ENCODE measurements around the gene MCM3AP. TPM values are rescaled to one million over a fixed set of nuclear protein-coding genes. Genes with fewer than 3 reads are reported as not detected.
A peak's percentile ranks its signal among the peaks of the same experiment; 100 is the strongest.

Gene MCM3AP
- total RNA-seq, 1 donor from 2014 or later: 153 TPM

GRCh38 chr21:46189959-46190490 is 95.4 kb downstream of the MCM3AP start:
- H3K27ac Mint-ChIP-seq (ENCODE audit: unreplicated experiment): no peak overlapping the region
- H3K27me3 Mint-ChIP-seq (ENCODE audit: low read depth): no peaks in the 10 kb centered on the region
- DNase-seq (ENCODE audit: low read depth, low spot score): no peak
- no peaks in the 10 kb centered on the region for H3K9me3 Mint-ChIP-seq
- H3K36me3 Mint-ChIP-seq (ENCODE audit: low read depth): peaks cover 27% of the 10 kb centered on the region
- TF ChIP-seq, protein P1, sequence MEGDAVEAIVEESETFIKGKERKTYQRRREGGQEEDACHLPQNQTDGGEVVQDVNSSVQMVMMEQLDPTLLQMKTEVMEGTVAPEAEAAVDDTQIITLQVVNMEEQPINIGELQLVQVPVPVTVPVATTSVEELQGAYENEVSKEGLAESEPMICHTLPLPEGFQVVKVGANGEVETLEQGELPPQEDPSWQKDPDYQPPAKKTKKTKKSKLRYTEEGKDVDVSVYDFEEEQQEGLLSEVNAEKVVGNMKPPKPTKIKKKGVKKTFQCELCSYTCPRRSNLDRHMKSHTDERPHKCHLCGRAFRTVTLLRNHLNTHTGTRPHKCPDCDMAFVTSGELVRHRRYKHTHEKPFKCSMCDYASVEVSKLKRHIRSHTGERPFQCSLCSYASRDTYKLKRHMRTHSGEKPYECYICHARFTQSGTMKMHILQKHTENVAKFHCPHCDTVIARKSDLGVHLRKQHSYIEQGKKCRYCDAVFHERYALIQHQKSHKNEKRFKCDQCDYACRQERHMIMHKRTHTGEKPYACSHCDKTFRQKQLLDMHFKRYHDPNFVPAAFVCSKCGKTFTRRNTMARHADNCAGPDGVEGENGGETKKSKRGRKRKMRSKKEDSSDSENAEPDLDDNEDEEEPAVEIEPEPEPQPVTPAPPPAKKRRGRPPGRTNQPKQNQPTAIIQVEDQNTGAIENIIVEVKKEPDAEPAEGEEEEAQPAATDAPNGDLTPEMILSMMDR (conservative IDR thresholded peaks at IDR 0.05): no peak
- peak overlapping the region; percentile 27 for H3K4me3 Mint-ChIP-seq
- peaks cover 55% of the 10 kb centered on the region for H3K4me1 Mint-ChIP-seq

DNA sequence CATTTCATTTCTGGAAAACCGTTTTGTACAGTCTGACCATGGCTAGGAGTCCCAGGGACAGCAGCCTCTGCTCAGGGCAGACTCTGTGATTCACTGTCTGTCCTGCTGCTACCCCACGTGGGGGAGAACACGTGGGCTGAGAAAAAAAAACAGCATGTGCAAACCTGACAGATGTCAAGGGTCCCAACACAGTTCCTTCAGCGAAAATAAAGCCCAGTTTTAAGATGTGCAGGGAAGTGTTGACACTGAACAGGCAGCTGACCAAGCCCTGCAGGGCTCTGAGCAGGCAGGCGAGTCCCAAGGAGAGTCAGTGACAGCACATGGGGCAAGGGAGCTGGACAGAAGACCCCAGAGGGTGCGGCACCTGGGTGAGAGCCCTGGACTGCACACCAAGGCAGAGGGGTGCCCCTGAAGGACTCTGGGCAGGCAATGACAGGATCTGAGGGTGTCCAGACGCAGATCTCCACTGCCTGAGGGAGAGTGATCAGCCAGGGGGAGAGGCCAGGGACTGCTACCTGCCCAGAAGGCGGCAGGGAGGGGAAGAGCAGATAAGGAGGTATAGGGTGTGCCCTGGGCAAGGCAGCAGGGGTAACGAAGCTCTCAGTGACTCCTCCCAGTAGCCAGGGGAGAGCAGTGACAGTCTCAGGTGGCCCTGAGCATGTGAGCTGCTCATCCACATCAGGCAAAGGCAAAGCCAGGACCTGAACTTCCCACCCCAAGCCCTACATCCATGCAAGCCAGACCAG is 96.0 kb downstream of the MCM3AP start:
- Mint-ChIP-seq H3K4me3 (peak overlapping the region; percentile 47), H3K27me3 (ENCODE audit: low read depth) (no peaks in the 10 kb centered on the region), H3K9me3 (no peaks in the 10 kb centered on the region), H3K36me3 (ENCODE audit: low read depth) (peaks cover 26% of the 10 kb centered on the region), H3K27ac (ENCODE audit: unreplicated experiment) (peak overlapping the region; percentile 12), H3K4me1 (peaks cover 60% of the 10 kb centered on the region)
- TF ChIP-seq, protein P1 (conservative IDR thresholded peaks at IDR 0.05): no peak
- DNase-seq (ENCODE audit: low read depth, low spot score): no peak

GRCh38 chr21:46188226-46189212 is 96.9 kb downstream of the MCM3AP start:
- peaks cover 17% of the 10 kb centered on the region for H3K36me3 Mint-ChIP-seq (ENCODE audit: low read depth)
- H3K9me3 Mint-ChIP-seq: no peaks in the 10 kb centered on the region
- no peak for DNase-seq (ENCODE audit: low read depth, low spot score)
- H3K4me1 Mint-ChIP-seq: peaks cover 60% of the 10 kb centered on the region
- TF ChIP-seq, protein P1 (conservative IDR thresholded peaks at IDR 0.05): no peak
- peak overlapping the region; percentile 58 for H3K4me3 Mint-ChIP-seq
- no peaks in the 10 kb centered on the region for H3K27me3 Mint-ChIP-seq (ENCODE audit: low read depth)
- H3K27ac Mint-ChIP-seq (ENCODE audit: unreplicated experiment): peak overlapping the region; percentile 85

GRCh38 chr21:46187814-46188213 is 97.6 kb downstream of the MCM3AP start:
- H3K27me3 Mint-ChIP-seq (ENCODE audit: low read depth): no peaks in the 10 kb centered on the region
- H3K4me3 Mint-ChIP-seq: peak overlapping the region; percentile 58
- DNase-seq (ENCODE audit: low read depth, low spot score): no peak

DNA sequence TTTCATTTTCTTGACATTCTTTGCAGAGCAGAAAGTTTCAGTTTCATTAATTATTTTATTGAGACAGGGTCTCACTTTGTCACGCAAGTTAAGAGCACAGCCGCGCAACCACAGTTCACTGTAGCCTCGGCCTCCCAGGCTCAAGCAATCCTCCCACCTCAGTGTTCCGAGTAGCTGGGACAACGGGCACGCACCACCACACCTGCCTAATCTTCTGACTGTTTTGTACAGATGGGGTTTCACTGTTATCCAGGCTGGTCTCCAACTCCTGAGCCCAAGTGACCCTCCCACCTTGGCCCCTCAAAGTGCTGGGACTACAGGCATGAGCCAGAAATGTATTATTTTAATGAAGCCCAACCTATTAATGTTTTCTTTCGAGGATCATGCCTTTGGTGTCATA is 98.2 kb downstream of the MCM3AP start:
- Mint-ChIP-seq H3K9me3 (no peaks in the 10 kb centered on the region), H3K36me3 (ENCODE audit: low read depth) (peaks cover 15% of the 10 kb centered on the region), H3K27ac (ENCODE audit: unreplicated experiment) (no peak overlapping the region)

More at GRCh38 chr21:46187814-46188213, 97.6 kb downstream of the MCM3AP start:
- Mint-ChIP-seq H3K9me3 (no peaks in the 10 kb centered on the region), H3K4me1 (peaks cover 60% of the 10 kb centered on the region), H3K36me3 (ENCODE audit: low read depth) (peaks cover 15% of the 10 kb centered on the region), H3K27ac (ENCODE audit: unreplicated experiment) (peak overlapping the region; percentile 85)
- TF ChIP-seq, protein P1 (conservative IDR thresholded peaks at IDR 0.05): no peak

More for the DNA sequence above, 98.2 kb downstream of the MCM3AP start:
- no peak for DNase-seq (ENCODE audit: low read depth, low spot score)
- Mint-ChIP-seq H3K4me3 (peak overlapping the region; percentile 58), H3K27me3 (ENCODE audit: low read depth) (no peaks in the 10 kb centered on the region), H3K4me1 (peaks cover 60% of the 10 kb centered on the region)
- TF ChIP-seq, protein P1 (conservative IDR thresholded peaks at IDR 0.05): no peak
